Sigmoid colon (tissue), 7 donors: ENCODE measurements around the gene ARHGEF6. TPM values are rescaled to one million over a fixed set of nuclear protein-coding genes. Genes with fewer than 3 reads are reported as not detected.

ENCODE experiments used
- DNase-seq: peaks from one replicate; pipeline ENCODE4 v3.0.0-alpha.2; 2019
- H3K27ac ChIP-seq, 4 donors: fragments of 200-600 bp; sonication (generic); one replicate each; pipeline ENCODE4 v1.5.1; 2016 to 2019; ENCODE audit warnings: mild to moderate bottlenecking in 1 of 4
- H3K27me3 ChIP-seq, 3 donors: fragments of 200-600 bp; sonication (generic); one replicate each; pipeline ENCODE4 v1.5.1; 2019; ENCODE audit warnings: mild to moderate bottlenecking in 1 of 3
- H3K36me3 ChIP-seq, 4 donors: fragments of 200-600 bp; sonication (generic); one replicate each; pipeline ENCODE4 v1.5.1; 2016 to 2019
- H3K4me1 ChIP-seq, 4 donors: fragments of 200-600 bp; sonication (generic); one replicate each; pipeline ENCODE4 v1.5.1; 2017 to 2019
- H3K4me3 ChIP-seq, 4 donors: fragments of 200-600 bp; sonication (generic); one replicate each; pipeline ENCODE4 v1.5.1; 2017 to 2019; ENCODE audit warnings: mild to moderate bottlenecking in 2 of 4, moderate library complexity in 1 of 4
- H3K9me3 ChIP-seq, 4 donors: fragments of 200-600 bp in 3 of 4; sonication (generic) in 3 of 4; one replicate each; pipeline versions ENCODE4 v1.5.1 to v1.6.1; 2013 to 2019
- EP300 ChIP-seq, 4 donors: sonication (generic); formaldehyde crosslinking; IDR thresholded peaks; one replicate each; pipeline ENCODE4 v1.6.1; 2017; ENCODE audit warnings: antibody characterized with exemption in 4 of 4
- POLR2A ChIP-seq, 2 donors: fragments of 450-650 bp; IDR thresholded peaks; one replicate each; pipeline ENCODE4 v1.6.1; 2016; ENCODE audit warnings: antibody characterized with exemption in 2 of 2, mild to moderate bottlenecking in 2 of 2, moderate library complexity in 2 of 2
- POLR2AphosphoS5 ChIP-seq, 4 donors: sonication (generic); formaldehyde crosslinking; IDR thresholded peaks; one replicate each; pipeline ENCODE4 v1.6.1; 2017; ENCODE audit warnings: antibody characterized with exemption in 4 of 4
- WGBS, 2 donors: extraction: QIAGEN DNeasy Blood & Tissue Kit; methylation state at CpG; one replicate each; pipeline ENCODE4 v1.1.7; 2013; 5-methylcytosine and 5-hydroxymethylcytosine counted together
- intact Hi-C: fragments of 100-400 bp; cut with DNase I; formaldehyde crosslinking; loops from one replicate; pipeline ENCODE4 v1.15.1; 2023
- polyA plus RNA-seq, 3 donors: library from polyadenylated mRNA; stranded (reverse); fragments of 200-250 nt; gene quantifications; one replicate each; pipeline ENCODE4 v1.2.3, GENCODE V29; 2013
- total RNA-seq, 4 donors: library from RNA; depleted of rRNA; stranded (reverse); fragments of >200 nt; gene quantifications; one replicate each; pipeline ENCODE4 v1.1.0, GENCODE V29; 2016
- TF ChIP-seq, protein P1 (sequence below), 4 experiments: fragments of 450-650 bp in 3 of 4; fragments of 200-600 bp in 1 of 4; IDR thresholded peaks; one replicate each; pipeline ENCODE4 v1.5.1; 2016 to 2019; ENCODE audit warnings: antibody characterized with exemption in 4 of 4, mild to moderate bottlenecking in 3 of 4, moderate library complexity in 2 of 4
- donor health status: healthy with polysubstance abuse.
- donor health status: Bipolar disorder and iron deficiency.
- donor health status: healthy.

Gene ARHGEF6
- total and polyA plus RNA-seq, 7 donors: 2.1 to 26.3 (median 16.1) TPM

- TF ChIP-seq EP300 (IDR thresholded peaks at IDR 0.05): no peak
- no peak for TF ChIP-seq POLR2A (IDR thresholded peaks at IDR 0.05)
- TF ChIP-seq, protein P1, sequence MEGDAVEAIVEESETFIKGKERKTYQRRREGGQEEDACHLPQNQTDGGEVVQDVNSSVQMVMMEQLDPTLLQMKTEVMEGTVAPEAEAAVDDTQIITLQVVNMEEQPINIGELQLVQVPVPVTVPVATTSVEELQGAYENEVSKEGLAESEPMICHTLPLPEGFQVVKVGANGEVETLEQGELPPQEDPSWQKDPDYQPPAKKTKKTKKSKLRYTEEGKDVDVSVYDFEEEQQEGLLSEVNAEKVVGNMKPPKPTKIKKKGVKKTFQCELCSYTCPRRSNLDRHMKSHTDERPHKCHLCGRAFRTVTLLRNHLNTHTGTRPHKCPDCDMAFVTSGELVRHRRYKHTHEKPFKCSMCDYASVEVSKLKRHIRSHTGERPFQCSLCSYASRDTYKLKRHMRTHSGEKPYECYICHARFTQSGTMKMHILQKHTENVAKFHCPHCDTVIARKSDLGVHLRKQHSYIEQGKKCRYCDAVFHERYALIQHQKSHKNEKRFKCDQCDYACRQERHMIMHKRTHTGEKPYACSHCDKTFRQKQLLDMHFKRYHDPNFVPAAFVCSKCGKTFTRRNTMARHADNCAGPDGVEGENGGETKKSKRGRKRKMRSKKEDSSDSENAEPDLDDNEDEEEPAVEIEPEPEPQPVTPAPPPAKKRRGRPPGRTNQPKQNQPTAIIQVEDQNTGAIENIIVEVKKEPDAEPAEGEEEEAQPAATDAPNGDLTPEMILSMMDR (IDR thresholded peaks at IDR 0.05): no peak
- TF ChIP-seq POLR2AphosphoS5 (IDR thresholded peaks at IDR 0.05): no peak
- H3K4me3 ChIP-seq: no peak overlapping the region
- 95 to 96% methylated on average over 5 of the region's 5 CpGs for WGBS, 2 donors
Observed at GRCh38 chrX:136764206-136764605, 16.5 kb downstream of the ARHGEF6 start.

GRCh38 chrX:136762820-136763452 lies 17.8 kb downstream of the ARHGEF6 start:
- no peak overlapping the region for H3K4me3 ChIP-seq
- no peak for TF ChIP-seq POLR2AphosphoS5 (IDR thresholded peaks at IDR 0.05)
- TF ChIP-seq, protein P1 (IDR thresholded peaks at IDR 0.05): no peak
- no peak for TF ChIP-seq EP300 (IDR thresholded peaks at IDR 0.05)
- TF ChIP-seq POLR2A (IDR thresholded peaks at IDR 0.05): no peak
- intact Hi-C loops: no loop called here
- DNase-seq: no peak
- no peak overlapping the region for H3K27ac ChIP-seq
- no peaks in the 10 kb centered on the region for H3K27me3 ChIP-seq
- 45 to 88% methylated on average over 2 of the region's 2 CpGs for WGBS, 2 donors
- H3K36me3 ChIP-seq: no peaks in the 10 kb centered on the region
- no peaks in the 10 kb centered on the region for H3K4me1 ChIP-seq
- H3K9me3 ChIP-seq: no peaks in the 10 kb centered on the region

More at GRCh38 chrX:136764206-136764605, 16.5 kb downstream of the ARHGEF6 start:
- H3K27me3 ChIP-seq: no peaks in the 10 kb centered on the region
- no peaks in the 10 kb centered on the region for H3K4me1 ChIP-seq
- no peak for DNase-seq
- H3K27ac ChIP-seq: no peak overlapping the region
- intact Hi-C loops: no loop called here
- no peaks in the 10 kb centered on the region for H3K9me3 ChIP-seq
- H3K36me3 ChIP-seq: no peaks in the 10 kb centered on the region

DNA sequence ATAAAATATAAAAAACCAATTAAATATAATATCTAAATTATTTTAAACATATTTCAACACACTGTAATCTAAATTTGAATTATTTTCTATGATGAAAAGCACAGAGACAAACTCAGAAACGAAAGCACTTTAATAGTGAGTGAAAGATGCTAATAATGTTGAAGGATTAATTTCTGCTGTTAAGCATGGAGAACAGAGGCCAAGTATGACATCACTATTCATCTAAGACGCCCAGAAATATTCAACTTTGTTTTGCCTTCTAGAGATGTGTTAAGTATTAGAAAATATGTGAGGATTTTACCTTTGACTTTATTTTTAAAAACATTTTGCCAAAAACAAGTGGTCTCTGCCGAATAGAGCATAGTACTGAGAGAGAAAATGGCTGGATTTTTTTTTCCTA lies 19.3 kb downstream of the ARHGEF6 start:
- intact Hi-C loops: no loop called here
- H3K9me3 ChIP-seq: no peaks in the 10 kb centered on the region
- DNase-seq: no peak
- H3K4me3 ChIP-seq: no peak overlapping the region
- no peaks in the 10 kb centered on the region for H3K27me3 ChIP-seq
- peak overlapping the region in 1 of 4 donors; percentile 14 for H3K27ac ChIP-seq
- no peak for TF ChIP-seq POLR2A (IDR thresholded peaks at IDR 0.05)
- TF ChIP-seq POLR2AphosphoS5 (IDR thresholded peaks at IDR 0.05): no peak
- TF ChIP-seq, protein P1 (IDR thresholded peaks at IDR 0.05): no peak
- no peak for TF ChIP-seq EP300 (IDR thresholded peaks at IDR 0.05)
- H3K36me3 ChIP-seq: no peaks in the 10 kb centered on the region
- WGBS, 2 donors: 72 to 79% methylated on average over 3 of the region's 3 CpGs
- no peaks in the 10 kb centered on the region for H3K4me1 ChIP-seq

- H3K9me3 ChIP-seq: no peaks in the 10 kb centered on the region
- DNase-seq: no peak
- intact Hi-C loops: no loop called here
- H3K27ac ChIP-seq: no peak overlapping the region
- TF ChIP-seq POLR2AphosphoS5 (IDR thresholded peaks at IDR 0.05) (no peak), EP300 (IDR thresholded peaks at IDR 0.05) (no peak), POLR2A (IDR thresholded peaks at IDR 0.05) (no peak)
- TF ChIP-seq, protein P1 (IDR thresholded peaks at IDR 0.05): no peak
- 57 to 83% methylated on average over 2 of the region's 2 CpGs for WGBS, 2 donors
- H3K4me3 ChIP-seq: no peak overlapping the region
- no peaks in the 10 kb centered on the region for H3K27me3 ChIP-seq
- no peaks in the 10 kb centered on the region for H3K4me1 ChIP-seq
- H3K36me3 ChIP-seq: no peaks in the 10 kb centered on the region
Observed at GRCh38 chrX:136759968-136760367, 20.8 kb downstream of the ARHGEF6 start.

GRCh38 chrX:136755411-136755810 lies 25.3 kb downstream of the ARHGEF6 start:
- Histone ChIP-seq H3K4me3 (no peak overlapping the region), H3K36me3 (no peaks in the 10 kb centered on the region), H3K9me3 (no peaks in the 10 kb centered on the region), H3K4me1 (no peaks in the 10 kb centered on the region), H3K27me3 (no peaks in the 10 kb centered on the region), H3K27ac (no peak overlapping the region)
- intact Hi-C loops: no loop called here
- 55 to 62% methylated on average over 2 of the region's 2 CpGs for WGBS, 2 donors
- TF ChIP-seq POLR2A (IDR thresholded peaks at IDR 0.05): no peak
- TF ChIP-seq POLR2AphosphoS5 (IDR thresholded peaks at IDR 0.05): no peak
- TF ChIP-seq EP300 (IDR thresholded peaks at IDR 0.05): no peak
- TF ChIP-seq, protein P1 (IDR thresholded peaks at IDR 0.05): no peak
- no peak for DNase-seq
